Trophoblast cell (in vitro differentiated cells and primary cell): Measurements from ENCODE around the gene HAL.

Source experiments
- DNase-seq, 2 donors: peaks; one replicate each; pipeline ENCODE4 v3.0.0-alpha.2; 2016
- H2AFZ ChIP-seq: 2 replicates; pipeline ENCODE4 v1.6.1; 2013; ENCODE audit warnings: low read length, moderate library complexity, mild to moderate bottlenecking; ENCODE audit not compliant: insufficient read depth, poor library complexity
- H2AK5ac ChIP-seq: 2 replicates; pipeline ENCODE4 v1.6.1; 2013; ENCODE audit warnings: mild to moderate bottlenecking, low read length
- H2BK120ac ChIP-seq: 2 replicates; pipeline ENCODE4 v1.6.1; 2013; ENCODE audit warnings: low read length, mild to moderate bottlenecking, moderate library complexity; ENCODE audit not compliant: insufficient read depth, poor library complexity
- H2BK12ac ChIP-seq: 2 replicates; pipeline ENCODE4 v1.6.1; 2013; ENCODE audit warnings: mild to moderate bottlenecking, low read length, moderate library complexity
- H2BK5ac ChIP-seq: 2 replicates; pipeline ENCODE4 v1.6.1; 2013; ENCODE audit warnings: low read length, low read depth, moderate library complexity, mild to moderate bottlenecking; ENCODE audit not compliant: poor library complexity
- H3K14ac ChIP-seq: 2 replicates; pipeline ENCODE4 v1.6.1; 2013; ENCODE audit warnings: mild to moderate bottlenecking, low read length
- H3K18ac ChIP-seq: 2 replicates; pipeline ENCODE4 v1.6.1; 2013; ENCODE audit warnings: mild to moderate bottlenecking, low read length
- H3K23ac ChIP-seq: 2 replicates; pipeline ENCODE4 v1.6.1; 2013; ENCODE audit warnings: low read length
- H3K27ac ChIP-seq: 2 replicates; pipeline ENCODE4 v1.5.1; 2013; ENCODE audit warnings: low read depth, mild to moderate bottlenecking, inconsistent platforms, low read length, moderate library complexity
- H3K27me3 ChIP-seq: 2 replicates; pipeline ENCODE4 v1.6.1; 2013; ENCODE audit warnings: inconsistent platforms, mild to moderate bottlenecking, low read length, moderate library complexity; ENCODE audit not compliant: insufficient read depth
- H3K36me3 ChIP-seq, 2 experiments: 1 replicate in 1 of 2; 2 replicates in 1 of 2; pipeline ENCODE4 v1.6.1; 2013; ENCODE audit warnings: low read length in 2 of 2, mild to moderate bottlenecking in 2 of 2, moderate library complexity in 1 of 2; ENCODE audit not compliant: insufficient read depth in 2 of 2, control insufficient read depth in 1 of 2
- H3K4ac ChIP-seq: 2 replicates; pipeline ENCODE4 v1.6.1; 2013; ENCODE audit warnings: low read depth, mild to moderate bottlenecking, low read length, moderate library complexity
- H3K4me1 ChIP-seq, 2 experiments: 1 replicate in 1 of 2; 2 replicates in 1 of 2; pipeline ENCODE4 v1.6.1; 2013; ENCODE audit warnings: low read length in 2 of 2, mild to moderate bottlenecking in 2 of 2, moderate library complexity in 1 of 2; ENCODE audit not compliant: insufficient read depth in 2 of 2, control insufficient read depth in 1 of 2
- H3K4me2 ChIP-seq: 2 replicates; pipeline ENCODE4 v1.6.1; 2013; ENCODE audit warnings: inconsistent platforms, mild to moderate bottlenecking, low read length, moderate library complexity
- H3K4me3 ChIP-seq: 2 replicates; pipeline ENCODE4 v1.5.1; 2013; ENCODE audit warnings: mild to moderate bottlenecking, low read depth, low read length, inconsistent platforms
- H3K79me1 ChIP-seq: one replicate; pipeline ENCODE4 v1.6.1; 2013; ENCODE audit warnings: low read length
- H3K79me2 ChIP-seq: 2 replicates; pipeline ENCODE4 v1.6.1; 2013; ENCODE audit warnings: low read length, mild to moderate bottlenecking; ENCODE audit not compliant: control insufficient read depth, insufficient read depth, poor library complexity
- H3K9ac ChIP-seq: 2 replicates; pipeline ENCODE4 v1.6.1; 2013; ENCODE audit warnings: mild to moderate bottlenecking, low read length
- H3K9me3 ChIP-seq: 2 replicates; pipeline ENCODE4 v1.6.1; 2013; ENCODE audit warnings: low read depth, mild to moderate bottlenecking, control low read depth, inconsistent platforms, low read length; ENCODE audit not compliant: insufficient read depth
- H4K12ac ChIP-seq: 2 replicates; pipeline ENCODE4 v1.6.1; 2013; ENCODE audit warnings: low read depth, mild to moderate bottlenecking, low read length, moderate library complexity
- H4K8ac ChIP-seq: 2 replicates; pipeline ENCODE4 v1.6.1; 2013; ENCODE audit warnings: low read depth, mild to moderate bottlenecking, low read length, moderate library complexity
- H4K91ac ChIP-seq: one replicate; pipeline ENCODE4 v1.6.1; 2013; ENCODE audit warnings: low read depth, mild to moderate bottlenecking, low read length, moderate library complexity
- WGBS: extraction: QIAGEN DNeasy Blood & Tissue Kit; methylation state at CpG from one replicate; pipeline ENCODE4 v1.1.7; 2013; ENCODE audit warnings: missing lambda C conversion rate; ENCODE audit not compliant: insufficient read length, insufficient coverage; ENCODE audit errors: extremely low coverage; 5-methylcytosine and 5-hydroxymethylcytosine counted together

HAL gene

DNA sequence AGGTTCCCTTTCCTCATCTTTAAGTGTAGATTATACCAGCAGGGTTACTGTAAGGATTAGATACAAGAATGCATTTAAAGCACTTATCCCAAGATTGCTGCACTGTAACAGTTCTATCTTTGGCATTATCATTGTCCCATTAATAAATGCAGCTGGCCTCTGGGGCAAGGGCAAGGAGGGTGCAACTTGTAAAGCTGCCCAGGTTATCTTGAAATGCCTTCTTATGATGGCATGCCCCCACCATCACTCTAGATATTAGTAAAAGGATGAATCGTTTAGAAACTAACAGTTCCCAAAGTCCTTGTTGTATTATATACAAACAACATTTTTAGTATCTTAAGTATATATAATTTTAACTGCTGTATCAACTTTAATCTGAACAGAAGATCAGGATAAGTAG, 32.4 kb upstream of the HAL start:
- no peaks in the 10 kb centered on the region for H3K79me2 ChIP-seq
- no peaks in the 10 kb centered on the region for H3K79me1 ChIP-seq
- H2BK120ac ChIP-seq = no peak overlapping the region
- DNase-seq = no peak
- WGBS = no CpG with 5 or more reads among the region's 1 CpG
- no peak overlapping the region for H4K12ac ChIP-seq
- H3K4me1 ChIP-seq = no peaks in the 10 kb centered on the region
- no peak overlapping the region for H3K4ac ChIP-seq
- no peak overlapping the region for H2BK5ac ChIP-seq
- no peak overlapping the region for H3K27ac ChIP-seq
- no peaks in the 10 kb centered on the region for H3K27me3 ChIP-seq
- no peak overlapping the region for H2BK12ac ChIP-seq
- no peak overlapping the region for H2AK5ac ChIP-seq
- H3K9me3 ChIP-seq = no peaks in the 10 kb centered on the region
- no peak overlapping the region for H3K4me2 ChIP-seq
- H3K36me3 ChIP-seq = peaks cover 0 to 2% of the 10 kb centered on the region in 2 experiments
- no peak overlapping the region for H4K8ac ChIP-seq
- no peak overlapping the region for H3K4me3 ChIP-seq
- H3K14ac ChIP-seq = no peak overlapping the region
- no peak overlapping the region for H2AFZ ChIP-seq
- H3K23ac ChIP-seq = no peak overlapping the region
- no peak overlapping the region for H4K91ac ChIP-seq
- no peak overlapping the region for H3K18ac ChIP-seq
- no peak overlapping the region for H3K9ac ChIP-seq

DNA sequence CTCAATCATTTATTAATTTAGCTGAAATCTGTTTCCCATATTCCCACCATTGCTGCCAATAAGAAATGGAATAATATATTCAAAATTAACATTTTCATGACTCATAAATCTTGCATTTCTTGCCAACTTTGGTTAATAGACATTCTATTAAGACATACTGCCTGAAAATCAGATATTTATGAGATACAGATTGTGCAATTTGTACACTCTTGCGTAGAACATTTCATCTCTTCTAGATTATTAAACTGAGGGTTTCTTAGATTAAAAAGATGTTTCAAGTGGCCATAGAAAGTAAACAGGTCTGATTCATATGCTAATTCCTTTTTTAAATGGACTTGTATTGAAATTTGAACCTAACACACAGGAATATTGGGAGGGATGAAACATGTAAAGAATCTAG, 30.2 kb upstream of the HAL start:
- Histone ChIP-seq H3K4me2 (no peak overlapping the region), H2BK5ac (no peak overlapping the region), H3K18ac (no peak overlapping the region), H4K12ac (no peak overlapping the region), H3K4me1 (no peaks in the 10 kb centered on the region), H3K4ac (no peak overlapping the region), H2AFZ (no peak overlapping the region), H2BK120ac (no peak overlapping the region), H3K79me2 (no peaks in the 10 kb centered on the region), H3K79me1 (no peaks in the 10 kb centered on the region), H3K23ac (no peak overlapping the region), H3K9me3 (no peaks in the 10 kb centered on the region), H2BK12ac (no peak overlapping the region), H4K91ac (no peak overlapping the region), H3K4me3 (no peak overlapping the region), H4K8ac (no peak overlapping the region), H3K9ac (no peak overlapping the region), H3K27ac (no peak overlapping the region), H3K36me3 (peaks cover 1 to 2% of the 10 kb centered on the region in 2 experiments), H3K14ac (no peak overlapping the region), H3K27me3 (no peaks in the 10 kb centered on the region), H2AK5ac (no peak overlapping the region)
- no peak for DNase-seq
- no CpG with 5 or more reads among the region's 1 CpG for WGBS

DNA sequence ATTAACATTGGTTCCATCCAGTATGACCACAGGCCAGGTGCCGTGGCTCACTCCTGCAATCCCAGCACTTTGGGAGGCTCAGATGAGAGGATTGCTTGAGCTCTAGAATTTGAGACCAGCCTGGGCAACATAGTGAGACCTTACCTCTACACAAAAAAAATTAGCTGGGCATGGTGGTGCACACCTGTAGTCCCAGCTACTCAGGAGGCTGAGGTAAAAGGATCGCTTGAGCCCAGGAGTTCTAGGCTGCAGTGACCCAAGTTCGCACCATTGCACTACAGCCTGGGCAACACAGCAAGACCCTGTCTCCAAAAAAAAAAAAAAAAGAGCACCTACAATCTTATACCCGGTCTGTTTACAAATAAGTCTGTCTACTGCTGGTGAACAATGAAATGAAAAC, 29.4 kb upstream of the HAL start:
- Histone ChIP-seq H3K4me2 (no peak overlapping the region), H3K18ac (no peak overlapping the region), H3K79me2 (no peaks in the 10 kb centered on the region), H3K79me1 (no peaks in the 10 kb centered on the region), H3K4me1 (no peaks in the 10 kb centered on the region), H3K9ac (no peak overlapping the region), H3K4ac (no peak overlapping the region), H4K91ac (no peak overlapping the region), H3K4me3 (no peak overlapping the region), H4K8ac (no peak overlapping the region), H3K36me3 (peaks cover 1 to 2% of the 10 kb centered on the region in 2 experiments), H2AFZ (no peak overlapping the region), H3K27ac (no peak overlapping the region), H2BK120ac (no peak overlapping the region), H2AK5ac (no peak overlapping the region), H3K14ac (no peak overlapping the region), H3K27me3 (no peaks in the 10 kb centered on the region), H3K9me3 (no peaks in the 10 kb centered on the region), H4K12ac (no peak overlapping the region), H3K23ac (no peak overlapping the region), H2BK12ac (no peak overlapping the region), H2BK5ac (no peak overlapping the region)
- WGBS = no CpG with 5 or more reads among the region's 4 CpGs
- DNase-seq = no peak

DNA sequence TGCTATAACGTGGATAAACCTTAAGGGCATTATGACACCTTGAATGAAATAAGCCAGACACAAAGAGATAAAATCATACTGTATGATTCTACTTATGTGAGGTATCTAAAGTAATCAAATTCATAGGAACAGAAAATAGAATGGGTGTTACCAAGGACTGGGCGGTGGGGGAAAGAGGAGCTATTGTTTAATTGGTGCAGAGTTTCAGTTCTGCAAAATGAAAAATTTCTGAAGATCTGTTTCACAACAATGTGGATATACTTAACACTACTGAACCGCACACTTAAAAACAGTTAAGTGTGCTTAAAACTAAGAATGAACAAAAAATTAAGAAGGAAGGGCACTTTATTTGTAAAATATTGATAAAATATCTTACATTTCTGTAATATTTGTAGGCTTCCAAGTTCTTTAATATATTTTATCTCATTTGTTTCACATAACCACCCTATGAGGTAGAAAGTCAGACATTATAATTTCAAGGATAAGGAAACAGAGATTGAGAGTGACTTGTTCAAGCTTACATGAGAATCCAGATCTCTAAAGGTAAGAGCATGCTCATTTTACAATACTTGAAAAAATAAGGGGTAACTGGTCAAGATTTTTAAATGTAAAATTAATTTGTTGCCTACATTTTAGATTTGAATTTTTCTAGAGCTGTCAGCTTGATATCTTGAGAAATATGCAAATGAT, 24.3 kb upstream of the HAL start:
- no peak overlapping the region for H2BK12ac ChIP-seq
- no CpG with 5 or more reads among the region's 3 CpGs for WGBS

More for the DNA sequence above, 24.3 kb upstream of the HAL start:
- Histone ChIP-seq H4K12ac (no peak overlapping the region), H3K18ac (no peak overlapping the region), H3K79me2 (no peaks in the 10 kb centered on the region), H3K27me3 (no peaks in the 10 kb centered on the region), H2BK120ac (no peak overlapping the region), H3K23ac (no peak overlapping the region), H3K9ac (no peak overlapping the region), H4K91ac (no peak overlapping the region), H3K27ac (no peak overlapping the region), H3K4me1 (no peaks in the 10 kb centered on the region), H3K4me2 (no peak overlapping the region), H2AFZ (no peak overlapping the region), H3K79me1 (no peaks in the 10 kb centered on the region), H2BK5ac (no peak overlapping the region), H3K9me3 (no peaks in the 10 kb centered on the region), H2AK5ac (no peak overlapping the region), H4K8ac (no peak overlapping the region), H3K4me3 (no peak overlapping the region), H3K36me3 (peaks cover 1 to 3% of the 10 kb centered on the region in 2 experiments), H3K4ac (no peak overlapping the region), H3K14ac (no peak overlapping the region)
- no peak for DNase-seq
